GM13977 (cell line): ENCODE measurements around the gene DNAAF5.
"Not testable (repeated sequence)": the region's sequence is repeated elsewhere in the genome, so short reads cannot be mapped to it uniquely, and the experiment has no call there.

ENCODE experiments used
- DNase-seq: peaks from one replicate; pipeline ENCODE4 v3.0.0; 2012; ENCODE audit warnings: low spot score
- CTCF ChIP-seq: IDR thresholded peaks from 2 replicates; pipeline ENCODE4 v1.5.1; 2012; ENCODE audit warnings: mild to moderate bottlenecking, control low read depth; ENCODE audit not compliant: insufficient read depth; ENCODE audit errors: extremely low read depth, missing control alignments
- in situ Hi-C: fragments of 300-500 bp; cut with MboI; formaldehyde crosslinking; loops from one replicate; pipeline ENCODE4 v1.12.0; 2022; ENCODE audit warnings: low sequenced_read_pairs, low pct_unique_long_range_greater_than_20kb, mixed read lengths, inconsistent platforms; ENCODE audit not compliant: unreplicated experiment

The DNAAF5 gene

GRCh38 chr7:747186-747585 is 20.7 kb downstream of the DNAAF5 start:
- no peak for DNase-seq
- in situ Hi-C loops: no loop called here
- TF ChIP-seq CTCF: no peak

GRCh38 chr7:748446-748845 is 21.9 kb downstream of the DNAAF5 start:
- no peak for DNase-seq
- TF ChIP-seq CTCF: no peak
- in situ Hi-C loops: no loop called here

- TF ChIP-seq CTCF: no peak
Measured at GRCh38 chr7:749140-749551, 22.6 kb downstream of the DNAAF5 start.

GRCh38 chr7:750111-750905 is 23.8 kb downstream of the DNAAF5 start:
- TF ChIP-seq CTCF: no peak
- DNase-seq: no peak
- in situ Hi-C loops: no loop called here

More at GRCh38 chr7:749140-749551, 22.6 kb downstream of the DNAAF5 start:
- no peak for DNase-seq
- in situ Hi-C loops: no loop called here

- in situ Hi-C loops: no loop called here
- DNase-seq: no peak
- no peak for TF ChIP-seq CTCF
Measured at GRCh38 chr7:751826-752225, 25.3 kb downstream of the DNAAF5 start.

- in situ Hi-C loops, DNase-seq: not testable (repeated sequence)
Measured at GRCh38 chr7:752256-752655, 25.8 kb downstream of the DNAAF5 start.

GRCh38 chr7:753190-753589 is 26.7 kb downstream of the DNAAF5 start:
- no peak for TF ChIP-seq CTCF
- no peak for DNase-seq
- in situ Hi-C loops: no loop called here
